Liver (tissue), 9 donors: ENCODE results near the gene SF1. TPM values are rescaled to one million over a fixed set of nuclear protein-coding genes. Genes with fewer than 3 reads are reported as not detected.

Experiments used
- DNase-seq: peaks from one replicate; pipeline ENCODE4 v3.0.0-alpha.2; 2017; ENCODE audit warnings: low spot score
- H3K27ac ChIP-seq, 2 donors: one replicate each; pipeline ENCODE4 v1.7.0; 2013; ENCODE audit warnings: inconsistent platforms in 2 of 2, low read length in 2 of 2, control low read depth in 1 of 2, low read depth in 1 of 2, mild to moderate bottlenecking in 1 of 2
- H3K27me3 ChIP-seq, 4 donors: one replicate each; pipeline versions ENCODE4 v1.6.1 to v1.7.0; 2013; ENCODE audit warnings: low read length in 3 of 4, inconsistent platforms in 1 of 4, mild to moderate bottlenecking in 1 of 4, moderate library complexity in 1 of 4; ENCODE audit not compliant: control insufficient read depth in 4 of 4, insufficient read depth in 4 of 4
- H3K36me3 ChIP-seq, 4 donors: one replicate each; pipeline versions ENCODE4 v1.6.1 to v1.7.0; 2013; ENCODE audit warnings: low read length in 3 of 4, mild to moderate bottlenecking in 3 of 4, low read depth in 1 of 4, moderate library complexity in 1 of 4; ENCODE audit not compliant: control insufficient read depth in 4 of 4, insufficient read depth in 3 of 4
- H3K4me1 ChIP-seq, 4 donors: one replicate each; pipeline versions ENCODE4 v1.6.1 to v1.7.0; 2013; ENCODE audit warnings: low read length in 3 of 4, mild to moderate bottlenecking in 3 of 4, moderate library complexity in 1 of 4; ENCODE audit not compliant: control insufficient read depth in 4 of 4, insufficient read depth in 4 of 4
- H3K4me3 ChIP-seq, 3 donors: one replicate each; pipeline versions ENCODE4 v1.6.1 to v1.7.0; 2013; ENCODE audit warnings: low read length in 3 of 3, control low read depth in 1 of 3, low read depth in 1 of 3, mild to moderate bottlenecking in 1 of 3
- H3K9ac ChIP-seq, 2 donors: one replicate each; pipeline ENCODE4 v1.7.0; 2013; ENCODE audit warnings: low read length in 2 of 2, mild to moderate bottlenecking in 2 of 2, moderate library complexity in 2 of 2, control low read depth in 1 of 2, low read depth in 1 of 2
- H3K9me3 ChIP-seq, 4 donors: one replicate each; pipeline versions ENCODE4 v1.6.1 to v1.7.0; 2013; ENCODE audit warnings: low read length in 3 of 4; ENCODE audit not compliant: control insufficient read depth in 4 of 4
- CTCF ChIP-seq: fragments of 150-350 bp; IDR thresholded peaks from 2 replicates; pipeline ENCODE4 v1.5.1; 2017; ENCODE audit warnings: improper control_type of control experiment, low read depth, low read length; ENCODE audit not compliant: missing input control
- EGR1 ChIP-seq, 2 donors: IDR thresholded peaks; 2 replicates each; pipeline ENCODE4 v1.6.1; 2016 to 2018; ENCODE audit warnings: antibody characterized with exemption in 2 of 2, low read depth in 2 of 2
- FOXA1 ChIP-seq: IDR thresholded peaks from 2 replicates; pipeline ENCODE4 v1.6.1; 2016; ENCODE audit warnings: antibody characterized with exemption
- FOXA2 ChIP-seq: IDR thresholded peaks from 2 replicates; pipeline ENCODE4 v1.6.1; 2016; ENCODE audit warnings: antibody characterized with exemption
- GABPA ChIP-seq, 2 donors: IDR thresholded peaks in 1 of 2; conservative IDR thresholded peaks in 1 of 2; 2 replicates each; pipeline ENCODE4 v1.6.1; 2016; ENCODE audit warnings: antibody characterized with exemption in 2 of 2, mild to moderate bottlenecking in 1 of 2, moderate library complexity in 1 of 2
- HNF4A ChIP-seq, 2 donors: conservative IDR thresholded peaks; 2 replicates each; pipeline ENCODE4 v1.6.1; 2016; ENCODE audit warnings: antibody characterized with exemption in 2 of 2, mild to moderate bottlenecking in 2 of 2
- HNF4G ChIP-seq: IDR thresholded peaks from 2 replicates; pipeline ENCODE4 v1.6.1; 2016; ENCODE audit warnings: antibody characterized with exemption
- JUND ChIP-seq, 2 donors: IDR thresholded peaks; 2 replicates each; pipeline ENCODE4 v1.6.1; 2016; ENCODE audit warnings: antibody characterized with exemption in 2 of 2
- NR2F2 ChIP-seq: IDR thresholded peaks from 2 replicates; pipeline ENCODE4 v1.6.1; 2016; ENCODE audit warnings: antibody characterized with exemption
- RAD21 ChIP-seq, 2 donors: IDR thresholded peaks; 2 replicates each; pipeline ENCODE4 v1.6.1; 2016; ENCODE audit warnings: antibody characterized with exemption in 2 of 2, mild to moderate bottlenecking in 2 of 2
- RXRA ChIP-seq, 2 donors: IDR thresholded peaks; 2 replicates each; pipeline ENCODE4 v1.6.1; 2017 to 2018; ENCODE audit warnings: antibody characterized with exemption in 2 of 2, mild to moderate bottlenecking in 1 of 2
- TAF1 ChIP-seq: conservative IDR thresholded peaks from 2 replicates; pipeline ENCODE4 v1.6.1; 2016; ENCODE audit warnings: antibody characterized with exemption, mild to moderate bottlenecking
- YY1 ChIP-seq: IDR thresholded peaks from 2 replicates; pipeline ENCODE4 v1.6.1; 2016; ENCODE audit warnings: antibody characterized with exemption, mild to moderate bottlenecking
- ZBTB33 ChIP-seq: IDR thresholded peaks from 2 replicates; pipeline ENCODE4 v1.6.1; 2016; ENCODE audit warnings: antibody characterized with exemption
- WGBS: extraction: QIAGEN DNeasy Blood & Tissue Kit; methylation state at CpG from one replicate; pipeline ENCODE4 v1.1.7; 2013; 5-methylcytosine and 5-hydroxymethylcytosine counted together
- polyA plus RNA-seq, 2 donors: library from polyadenylated mRNA; stranded (reverse) in 1 of 2; unstranded in 1 of 2; fragments of 200-250 nt in 1 of 2; fragments of >200 nt in 1 of 2; fragmentation: Nextera tagmentation in 1 of 2; extraction: Ambion mirVana in 1 of 2; gene quantifications; one replicate each; pipeline versions ENCODE4 v1.2.1 to v1.2.3, GENCODE V29; 2013 to 2015
- total RNA-seq, 2 donors: library from RNA; depleted of rRNA; stranded (reverse); fragments of >200 nt; gene quantifications; one replicate each; pipeline ENCODE4 v1.2.3, GENCODE V29; 2014
- TF ChIP-seq, protein P1 (sequence below): IDR thresholded peaks from 2 replicates; pipeline ENCODE4 v1.6.1; 2016; ENCODE audit warnings: antibody characterized with exemption, mild to moderate bottlenecking
- TF ChIP-seq, protein P2 (sequence below): IDR thresholded peaks from 2 replicates; pipeline ENCODE4 v1.6.1; 2016; ENCODE audit warnings: antibody characterized with exemption
- TF ChIP-seq, protein P3 (sequence below): IDR thresholded peaks from 2 replicates; pipeline ENCODE4 v1.6.1; 2016; ENCODE audit warnings: antibody characterized with exemption
- donor health status: healthy.
- donor health status: healthy.
- donor health status: healthy.
- donor health status: healthy.
- donor health status: healthy.

Gene SF1
- total and polyA plus RNA-seq, 4 donors = 44.9 to 135 (median 50.1) TPM

DNA sequence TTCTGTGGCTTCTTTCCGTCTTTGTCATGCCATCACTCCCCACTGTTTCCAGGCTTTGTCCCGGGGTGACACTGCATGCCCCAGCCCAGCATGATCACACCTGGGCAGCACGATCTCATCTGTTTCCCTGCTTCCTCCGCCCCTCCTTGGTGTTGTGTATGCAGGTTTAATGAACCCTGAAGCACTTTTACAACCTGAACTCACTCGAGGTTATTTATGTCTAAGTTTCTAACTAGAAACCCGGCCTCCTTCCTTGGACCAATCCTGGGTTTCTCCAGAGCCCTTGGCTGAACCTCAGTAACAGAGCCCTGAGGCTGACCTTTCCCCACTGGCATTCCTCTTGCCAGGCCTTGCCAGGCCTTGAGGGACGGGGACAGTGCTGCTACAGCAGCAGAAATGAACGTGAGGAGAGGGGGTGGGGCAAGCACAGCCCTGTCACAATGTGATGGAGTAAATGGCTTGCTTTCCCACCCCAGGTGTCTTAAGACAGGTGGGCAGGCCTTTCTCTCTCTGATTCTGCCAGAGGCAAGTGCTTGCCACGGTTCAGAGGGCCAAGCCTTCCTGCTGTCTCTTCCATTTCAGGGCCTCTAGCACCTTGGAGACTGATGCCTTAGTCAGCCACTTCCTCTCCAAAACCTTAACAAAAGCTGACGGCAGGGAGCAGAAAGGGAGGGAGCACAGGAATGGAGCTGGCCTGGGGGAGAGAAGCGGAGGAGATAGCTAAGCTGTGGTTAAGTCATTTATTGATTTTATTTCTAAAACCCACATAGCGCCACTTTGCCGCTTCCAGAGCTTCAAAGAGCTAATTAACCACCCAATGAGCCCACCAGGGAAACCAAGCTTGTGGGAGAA lies 15.4 kb downstream of the SF1 start:
- Histone ChIP-seq H3K9me3 (no peaks in the 10 kb centered on the region), H3K27ac (no peak overlapping the region), H3K9ac (no peak overlapping the region), H3K4me3 (no peak overlapping the region), H3K4me1 (peaks cover 0 to 7% (median 0%) of the 10 kb centered on the region in 4 donors), H3K27me3 (no peaks in the 10 kb centered on the region), H3K36me3 (peaks cover 19 to 50% (median 33%) of the 10 kb centered on the region in 4 donors)
- 68% methylated on average over 13 of the region's 13 CpGs for whole genome bisulfite sequencing
- no peak for DNase-seq
- TF ChIP-seq CTCF = no peak
- TF ChIP-seq, protein P1, sequence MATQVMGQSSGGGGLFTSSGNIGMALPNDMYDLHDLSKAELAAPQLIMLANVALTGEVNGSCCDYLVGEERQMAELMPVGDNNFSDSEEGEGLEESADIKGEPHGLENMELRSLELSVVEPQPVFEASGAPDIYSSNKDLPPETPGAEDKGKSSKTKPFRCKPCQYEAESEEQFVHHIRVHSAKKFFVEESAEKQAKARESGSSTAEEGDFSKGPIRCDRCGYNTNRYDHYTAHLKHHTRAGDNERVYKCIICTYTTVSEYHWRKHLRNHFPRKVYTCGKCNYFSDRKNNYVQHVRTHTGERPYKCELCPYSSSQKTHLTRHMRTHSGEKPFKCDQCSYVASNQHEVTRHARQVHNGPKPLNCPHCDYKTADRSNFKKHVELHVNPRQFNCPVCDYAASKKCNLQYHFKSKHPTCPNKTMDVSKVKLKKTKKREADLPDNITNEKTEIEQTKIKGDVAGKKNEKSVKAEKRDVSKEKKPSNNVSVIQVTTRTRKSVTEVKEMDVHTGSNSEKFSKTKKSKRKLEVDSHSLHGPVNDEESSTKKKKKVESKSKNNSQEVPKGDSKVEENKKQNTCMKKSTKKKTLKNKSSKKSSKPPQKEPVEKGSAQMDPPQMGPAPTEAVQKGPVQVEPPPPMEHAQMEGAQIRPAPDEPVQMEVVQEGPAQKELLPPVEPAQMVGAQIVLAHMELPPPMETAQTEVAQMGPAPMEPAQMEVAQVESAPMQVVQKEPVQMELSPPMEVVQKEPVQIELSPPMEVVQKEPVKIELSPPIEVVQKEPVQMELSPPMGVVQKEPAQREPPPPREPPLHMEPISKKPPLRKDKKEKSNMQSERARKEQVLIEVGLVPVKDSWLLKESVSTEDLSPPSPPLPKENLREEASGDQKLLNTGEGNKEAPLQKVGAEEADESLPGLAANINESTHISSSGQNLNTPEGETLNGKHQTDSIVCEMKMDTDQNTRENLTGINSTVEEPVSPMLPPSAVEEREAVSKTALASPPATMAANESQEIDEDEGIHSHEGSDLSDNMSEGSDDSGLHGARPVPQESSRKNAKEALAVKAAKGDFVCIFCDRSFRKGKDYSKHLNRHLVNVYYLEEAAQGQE = no peak

DNA sequence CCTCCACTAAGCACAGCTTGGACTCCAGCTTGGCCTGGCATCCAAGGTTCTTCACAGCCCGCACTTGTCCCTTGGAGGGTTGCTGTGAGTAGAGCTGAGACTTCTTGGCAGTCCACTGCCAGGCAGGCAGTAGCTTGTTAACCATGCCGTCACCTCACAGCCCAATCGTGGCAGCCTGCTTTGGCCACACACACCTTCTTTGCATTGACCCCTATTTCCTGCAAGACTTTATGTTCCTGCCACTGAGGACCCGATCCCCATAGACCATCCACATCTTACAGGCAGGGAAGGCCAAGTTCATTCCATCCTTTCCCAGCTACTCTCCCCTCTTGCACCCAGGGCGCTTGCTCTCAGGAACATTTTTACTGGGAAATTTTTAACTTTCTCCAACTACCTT lies 16.1 kb downstream of the SF1 start:
- H3K4me1 ChIP-seq = peaks cover 0 to 7% (median 0%) of the 10 kb centered on the region in 4 donors
- H3K9ac ChIP-seq = no peak overlapping the region
- no peak overlapping the region for H3K4me3 ChIP-seq
- no peaks in the 10 kb centered on the region for H3K27me3 ChIP-seq
- no peak overlapping the region for H3K27ac ChIP-seq
- 77% methylated on average over 5 of the region's 5 CpGs for WGBS
- H3K36me3 ChIP-seq = peaks cover 15 to 43% (median 27%) of the 10 kb centered on the region in 4 donors
- no peak for DNase-seq
- H3K9me3 ChIP-seq = no peaks in the 10 kb centered on the region
- TF ChIP-seq FOXA2 = no peak
- TF ChIP-seq, protein P2, sequence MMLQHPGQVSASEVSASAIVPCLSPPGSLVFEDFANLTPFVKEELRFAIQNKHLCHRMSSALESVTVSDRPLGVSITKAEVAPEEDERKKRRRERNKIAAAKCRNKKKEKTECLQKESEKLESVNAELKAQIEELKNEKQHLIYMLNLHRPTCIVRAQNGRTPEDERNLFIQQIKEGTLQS = no peak
- TF ChIP-seq EGR1 (IDR thresholded peaks at IDR 0.05; ENCODE audit: low read depth in 2 of 2) = no peak
- TF ChIP-seq GABPA (IDR thresholded peaks at IDR 0.05 in 1 of 2, conservative IDR thresholded peaks at IDR 0.05 in 1 of 2) = no peak
- no peak for TF ChIP-seq YY1
- no peak for TF ChIP-seq NR2F2
- no peak for TF ChIP-seq HNF4G
- no peak for TF ChIP-seq RXRA (IDR thresholded peaks at IDR 0.05)
- TF ChIP-seq, protein P1 = no peak
- TF ChIP-seq ZBTB33 = no peak
- TF ChIP-seq CTCF = no peak
- TF ChIP-seq HNF4A (conservative IDR thresholded peaks at IDR 0.05) = no peak
- TF ChIP-seq, protein P3, sequence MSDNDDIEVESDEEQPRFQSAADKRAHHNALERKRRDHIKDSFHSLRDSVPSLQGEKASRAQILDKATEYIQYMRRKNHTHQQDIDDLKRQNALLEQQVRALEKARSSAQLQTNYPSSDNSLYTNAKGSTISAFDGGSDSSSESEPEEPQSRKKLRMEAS = no peak
- TF ChIP-seq TAF1 = no peak
- TF ChIP-seq RAD21 (IDR thresholded peaks at IDR 0.05) = no peak
- TF ChIP-seq JUND (IDR thresholded peaks at IDR 0.05) = no peak
- TF ChIP-seq FOXA1 = no peak
